Lower leg skin (tissue), 3 donors: ENCODE data around the gene SNX33.

Experiments
- POLR2A ChIP-seq, 2 donors: fragments of 450-650 bp; IDR thresholded peaks; one replicate each; pipeline ENCODE4 v1.6.1; 2016 to 2017; ENCODE audit warnings: antibody characterized with exemption in 2 of 2, mild to moderate bottlenecking in 1 of 2, moderate library complexity in 1 of 2
- TF ChIP-seq, protein P1 (sequence below), 3 donors: fragments of 450-650 bp; IDR thresholded peaks; one replicate each; pipeline ENCODE4 v1.5.1; 2016; ENCODE audit warnings: antibody characterized with exemption in 3 of 3, mild to moderate bottlenecking in 3 of 3, moderate library complexity in 2 of 3

DNA sequence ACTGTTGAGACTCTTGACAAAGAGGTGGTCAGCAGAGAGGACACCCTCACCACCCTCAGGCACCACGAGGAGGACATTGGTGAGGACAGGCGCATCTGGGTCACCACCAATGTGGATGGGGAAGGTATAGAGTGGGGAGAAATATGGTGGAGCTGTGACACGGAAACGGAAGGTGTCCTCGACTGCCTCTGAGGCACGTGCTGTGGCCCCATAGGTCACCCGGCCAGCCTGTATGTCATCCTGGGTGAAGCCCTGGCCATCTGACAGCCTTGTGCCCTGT, 40.5 kb downstream of the SNX33 start:
- TF ChIP-seq, protein P1, sequence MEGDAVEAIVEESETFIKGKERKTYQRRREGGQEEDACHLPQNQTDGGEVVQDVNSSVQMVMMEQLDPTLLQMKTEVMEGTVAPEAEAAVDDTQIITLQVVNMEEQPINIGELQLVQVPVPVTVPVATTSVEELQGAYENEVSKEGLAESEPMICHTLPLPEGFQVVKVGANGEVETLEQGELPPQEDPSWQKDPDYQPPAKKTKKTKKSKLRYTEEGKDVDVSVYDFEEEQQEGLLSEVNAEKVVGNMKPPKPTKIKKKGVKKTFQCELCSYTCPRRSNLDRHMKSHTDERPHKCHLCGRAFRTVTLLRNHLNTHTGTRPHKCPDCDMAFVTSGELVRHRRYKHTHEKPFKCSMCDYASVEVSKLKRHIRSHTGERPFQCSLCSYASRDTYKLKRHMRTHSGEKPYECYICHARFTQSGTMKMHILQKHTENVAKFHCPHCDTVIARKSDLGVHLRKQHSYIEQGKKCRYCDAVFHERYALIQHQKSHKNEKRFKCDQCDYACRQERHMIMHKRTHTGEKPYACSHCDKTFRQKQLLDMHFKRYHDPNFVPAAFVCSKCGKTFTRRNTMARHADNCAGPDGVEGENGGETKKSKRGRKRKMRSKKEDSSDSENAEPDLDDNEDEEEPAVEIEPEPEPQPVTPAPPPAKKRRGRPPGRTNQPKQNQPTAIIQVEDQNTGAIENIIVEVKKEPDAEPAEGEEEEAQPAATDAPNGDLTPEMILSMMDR (IDR thresholded peaks at IDR 0.05): no peak
- no peak for TF ChIP-seq POLR2A (IDR thresholded peaks at IDR 0.05)
